HepG2 (cell line): ENCODE data around the gene KRTAP3-2. TPM values are rescaled to one million over a fixed set of nuclear protein-coding genes. Genes with fewer than 3 reads are reported as not detected.

Experiments
- AGO1 ChIP-seq: fragments of 200-400 bp; formaldehyde crosslinking; IDR thresholded peaks from 2 replicates; pipeline ENCODE4 v1.6.1; 2017; ENCODE audit warnings: mild to moderate bottlenecking, low read depth, low read length, moderate library complexity; ENCODE audit not compliant: poor library complexity, severe bottlenecking
- ATF6 ChIP-seq: sonication (generic); formaldehyde crosslinking; conservative IDR thresholded peaks from 2 replicates; pipeline ENCODE4 v1.4.0; 2020; ENCODE audit warnings: missing genetic modification reagents
- DBP ChIP-seq: sonication (generic); formaldehyde crosslinking; IDR thresholded peaks from 2 replicates; pipeline ENCODE4 v1.4.0; 2020; ENCODE audit warnings: missing genetic modification reagents; ENCODE audit errors: not compliant biosample characterization
- ELF3 ChIP-seq: IDR thresholded peaks from 2 replicates; pipeline ENCODE4 v1.6.1; 2016; ENCODE audit warnings: missing genetic modification reagents, missing compliant biosample characterization
- FIP1L1 ChIP-seq: fragments of 200-400 bp; formaldehyde crosslinking; IDR thresholded peaks from 2 replicates; pipeline ENCODE4 v1.6.1; 2018; ENCODE audit warnings: low read depth, mild to moderate bottlenecking, low read length, moderate library complexity, borderline replicate concordance; ENCODE audit not compliant: insufficient read depth
- FOXC1 ChIP-seq: sonication (generic); formaldehyde crosslinking; IDR thresholded peaks from 2 replicates; pipeline ENCODE4 v1.8.0; 2022; ENCODE audit warnings: mild to moderate bottlenecking, missing genetic modification reagents, borderline replicate concordance
- POLR2G ChIP-seq: fragments of 200-400 bp; formaldehyde crosslinking; IDR thresholded peaks from 2 replicates; pipeline ENCODE4 v1.6.1; 2018; ENCODE audit warnings: mild to moderate bottlenecking, low read depth, low read length, moderate library complexity
- REL ChIP-seq: sonication (generic); formaldehyde crosslinking; conservative IDR thresholded peaks from 2 replicates; pipeline ENCODE4 v1.8.0; 2022; ENCODE audit warnings: mild to moderate bottlenecking, missing genetic modification reagents, moderate library complexity
- RFX5 ChIP-seq: IDR thresholded peaks from 2 replicates; pipeline ENCODE4 v1.6.1; 2011; ENCODE audit warnings: low read depth, low read length, improper control_type of control experiment
- SAP130 ChIP-seq: IDR thresholded peaks from 2 replicates; pipeline ENCODE4 v1.6.1; 2016; ENCODE audit warnings: low read depth
- USF2 ChIP-seq, 2 experiments: sonication (generic) in 1 of 2; formaldehyde crosslinking in 1 of 2; IDR thresholded peaks; 2 replicates each; pipeline versions ENCODE4 v1.5.1 to v1.6.1; 2011 to 2020; ENCODE audit warnings: borderline replicate concordance in 1 of 2, low read depth in 1 of 2, low read length in 1 of 2, mild to moderate bottlenecking in 1 of 2, missing genetic modification reagents in 1 of 2, moderate library complexity in 1 of 2
- ZFP37 ChIP-seq: sonication (generic); formaldehyde crosslinking; IDR thresholded peaks from 2 replicates; pipeline ENCODE4 v1.4.0; 2020; ENCODE audit warnings: missing genetic modification reagents, borderline replicate concordance
- ZKSCAN5 ChIP-seq: sonication (generic); formaldehyde crosslinking; IDR thresholded peaks from 2 replicates; pipeline ENCODE4 v1.5.1; 2020; ENCODE audit warnings: mild to moderate bottlenecking, missing genetic modification reagents
- ZNF576 ChIP-seq: sonication (generic); formaldehyde crosslinking; IDR thresholded peaks from 2 replicates; pipeline ENCODE4 v1.4.0; 2020; ENCODE audit warnings: mild to moderate bottlenecking, missing genetic modification reagents
- ZNF740 ChIP-seq: sonication (generic); formaldehyde crosslinking; IDR thresholded peaks from 2 replicates; pipeline ENCODE4 v1.4.0; 2020; ENCODE audit warnings: missing genetic modification reagents
- polyA plus RNA-seq, 8 experiments: library from polyadenylated mRNA; depleted of rRNA in 3 of 8; stranded (reverse) in 7 of 8; unstranded in 1 of 8; fragments of >200 nt; fragmentation: Illumina TruSeq in 4 of 8; extraction: Trizol in 4 of 8; gene quantifications; 2 replicates each; pipeline versions ENCODE4 v1.2.1 to v1.2.3, GENCODE V29; 2011 to 2016; ENCODE audit warnings: low read depth in 4 of 8, missing spikeins in 1 of 8, mixed read lengths in 1 of 8; ENCODE audit not compliant: insufficient read depth in 1 of 8
- total RNA-seq, 5 experiments: library from RNA; depleted of rRNA; stranded (reverse); fragments of >200 nt; fragmentation: Illumina TruSeq; extraction: Trizol; gene quantifications; 2 replicates each; pipeline ENCODE4 v1.2.3, GENCODE V29; 2016; ENCODE audit warnings: low read depth in 1 of 5
- TF ChIP-seq, protein P1 (sequence below): sonication (generic); formaldehyde crosslinking; IDR thresholded peaks from 2 replicates; pipeline ENCODE4 v1.5.0; 2020; ENCODE audit warnings: mild to moderate bottlenecking, missing genetic modification reagents
- TF ChIP-seq, protein P2 (sequence below): sonication (generic); formaldehyde crosslinking; conservative IDR thresholded peaks from 2 replicates; pipeline ENCODE4 v1.8.0; 2022; ENCODE audit warnings: mild to moderate bottlenecking, moderate library complexity, missing genetic modification reagents

Gene KRTAP3-2
- total and polyA plus RNA-seq, 2 of the 13 experiments (the other 11 are each of a cell fraction or from before 2014, with no cell fraction given): not detected

DNA sequence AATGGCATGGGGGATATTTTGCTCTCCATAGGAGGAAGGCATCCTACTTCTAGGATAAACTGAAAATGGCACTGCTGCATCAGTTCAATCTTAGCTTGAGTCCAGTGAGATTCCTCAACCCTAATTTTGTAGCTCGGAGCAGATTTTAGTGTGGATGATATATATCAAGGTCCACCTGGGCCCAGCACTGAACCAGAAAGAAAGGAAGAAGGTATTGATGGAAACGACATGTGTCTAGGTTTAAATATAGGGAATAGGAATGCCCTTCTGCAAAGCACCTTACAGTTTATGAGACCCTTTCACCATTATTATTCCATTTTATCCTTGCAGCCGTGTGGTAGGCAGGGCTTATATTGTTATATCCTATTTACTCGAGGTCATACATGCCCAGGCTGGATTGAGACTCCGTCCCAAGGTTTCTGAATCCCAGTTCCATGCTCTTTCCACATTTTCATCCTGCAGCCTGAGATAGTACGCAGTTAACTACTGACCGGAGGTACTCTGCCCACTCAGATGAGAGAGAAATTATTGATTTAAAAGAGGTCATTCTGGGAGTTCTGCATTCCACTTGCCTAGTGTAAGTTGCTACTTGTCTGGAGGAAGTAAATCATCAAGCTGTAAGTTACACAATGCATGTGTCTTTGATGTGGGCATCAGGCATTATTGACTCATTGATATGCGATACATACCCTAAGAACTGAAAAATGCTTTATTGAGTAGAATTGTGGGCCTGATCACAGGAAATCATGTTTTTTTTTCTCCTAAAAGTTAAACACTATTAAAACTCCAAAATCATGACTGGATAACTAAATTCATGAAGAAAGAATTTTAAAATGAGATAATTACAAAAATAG is 43.1 kb downstream of the KRTAP3-2 start (continued):
- TF ChIP-seq SAP130: peak; percentile 96
- no peak for TF ChIP-seq USF2 (IDR thresholded peaks at IDR 0.05; ENCODE audit: low read depth, low read length)
- no peak for TF ChIP-seq USF2 (CRISPR knock-in tag; IDR thresholded peaks at IDR 0.05; ENCODE audit: borderline replicate concordance)
- TF ChIP-seq ZNF740: no peak
- TF ChIP-seq ZKSCAN5 (CRISPR knock-in tag): no peak
- no peak for TF ChIP-seq FOXC1 (CRISPR knock-in tag)
- TF ChIP-seq RFX5: no peak
- no peak for TF ChIP-seq ZNF576 (CRISPR knock-in tag)
- TF ChIP-seq POLR2G: peak; percentile 61; the same call in 1 of the 2 replicates
- TF ChIP-seq REL (CRISPR knock-in tag): no peak
- TF ChIP-seq ELF3 (CRISPR knock-in tag): peak; percentile 100
- TF ChIP-seq, protein P1, sequence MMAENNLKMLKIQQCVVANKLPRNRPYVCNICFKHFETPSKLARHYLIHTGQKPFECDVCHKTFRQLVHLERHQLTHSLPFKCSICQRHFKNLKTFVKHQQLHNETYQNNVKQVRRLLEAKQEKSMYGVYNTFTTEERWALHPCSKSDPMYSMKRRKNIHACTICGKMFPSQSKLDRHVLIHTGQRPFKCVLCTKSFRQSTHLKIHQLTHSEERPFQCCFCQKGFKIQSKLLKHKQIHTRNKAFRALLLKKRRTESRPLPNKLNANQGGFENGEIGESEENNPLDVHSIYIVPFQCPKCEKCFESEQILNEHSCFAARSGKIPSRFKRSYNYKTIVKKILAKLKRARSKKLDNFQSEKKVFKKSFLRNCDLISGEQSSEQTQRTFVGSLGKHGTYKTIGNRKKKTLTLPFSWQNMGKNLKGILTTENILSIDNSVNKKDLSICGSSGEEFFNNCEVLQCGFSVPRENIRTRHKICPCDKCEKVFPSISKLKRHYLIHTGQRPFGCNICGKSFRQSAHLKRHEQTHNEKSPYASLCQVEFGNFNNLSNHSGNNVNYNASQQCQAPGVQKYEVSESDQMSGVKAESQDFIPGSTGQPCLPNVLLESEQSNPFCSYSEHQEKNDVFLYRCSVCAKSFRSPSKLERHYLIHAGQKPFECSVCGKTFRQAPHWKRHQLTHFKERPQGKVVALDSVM: no peak
- TF ChIP-seq DBP: no peak
- TF ChIP-seq ZFP37 (CRISPR knock-in tag): peak; percentile 77; the same call in 1 of the 2 replicates
- no peak for TF ChIP-seq FIP1L1
- TF ChIP-seq, protein P2, sequence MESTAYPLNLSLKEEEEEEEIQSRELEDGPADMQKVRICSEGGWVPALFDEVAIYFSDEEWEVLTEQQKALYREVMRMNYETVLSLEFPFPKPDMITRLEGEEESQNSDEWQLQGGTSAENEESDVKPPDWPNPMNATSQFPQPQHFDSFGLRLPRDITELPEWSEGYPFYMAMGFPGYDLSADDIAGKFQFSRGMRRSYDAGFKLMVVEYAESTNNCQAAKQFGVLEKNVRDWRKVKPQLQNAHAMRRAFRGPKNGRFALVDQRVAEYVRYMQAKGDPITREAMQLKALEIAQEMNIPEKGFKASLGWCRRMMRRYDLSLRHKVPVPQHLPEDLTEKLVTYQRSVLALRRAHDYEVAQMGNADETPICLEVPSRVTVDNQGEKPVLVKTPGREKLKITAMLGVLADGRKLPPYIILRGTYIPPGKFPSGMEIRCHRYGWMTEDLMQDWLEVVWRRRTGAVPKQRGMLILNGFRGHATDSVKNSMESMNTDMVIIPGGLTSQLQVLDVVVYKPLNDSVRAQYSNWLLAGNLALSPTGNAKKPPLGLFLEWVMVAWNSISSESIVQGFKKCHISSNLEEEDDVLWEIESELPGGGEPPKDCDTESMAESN (CRISPR knock-in tag): peak; percentile 72
- TF ChIP-seq ATF6 (CRISPR knock-in tag): no peak
- TF ChIP-seq AGO1: no peak
